ENCODE results near the gene CRHR2.

The CRHR2 gene

DNA sequence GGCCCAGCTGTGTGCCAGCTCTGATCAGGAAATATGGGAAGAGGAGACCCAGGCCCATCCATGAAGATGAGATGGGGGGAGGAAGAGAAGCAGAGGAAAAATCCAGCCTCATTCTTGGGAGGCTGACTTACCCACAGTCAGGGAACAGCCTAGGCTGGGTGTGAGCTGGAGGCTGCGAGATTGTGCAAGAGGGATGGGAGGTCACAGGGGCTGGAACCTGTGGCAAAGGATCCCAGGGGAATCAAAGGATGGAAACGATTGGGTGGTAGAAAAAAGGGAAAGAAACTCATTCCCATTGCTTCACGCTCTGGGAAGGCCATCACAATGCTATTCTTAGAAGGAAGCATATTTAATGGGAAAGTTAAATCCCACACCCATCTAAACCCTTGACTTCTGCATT is 26.7 kb upstream of the CRHR2 start:
- POLR2A ChIA-PET: interaction anchor here (0.7 kb wide), 1 partner anchor 11 kb away, joined by 3 read pairs; no protein-coding TSS in a partner anchor
- H3K36me3 ChIP-seq (ENCODE audit: control insufficient read depth in 2 of 2, insufficient read depth in 1 of 2, low read length in 2 of 2): no peaks in the 10 kb centered on the region
- no peaks in the 10 kb centered on the region for H3K9me3 ChIP-seq (ENCODE audit: control insufficient read depth, insufficient read depth, low read depth, low read length)
- no peak for TF ChIP-seq ZNF488 (tag by site-specific recombination; IDR thresholded peaks at IDR 0.05)
- TF ChIP-seq ZSCAN5A (tag by site-specific recombination; IDR thresholded peaks at IDR 0.05): no peak
- no peak for TF ChIP-seq ZFP69B (tag by site-specific recombination; IDR thresholded peaks at IDR 0.05)
- no peak for TF ChIP-seq SP7 (tag by site-specific recombination; IDR thresholded peaks at IDR 0.05)
- no peak for TF ChIP-seq GFI1B (tag by site-specific recombination; IDR thresholded peaks at IDR 0.05)
- no peak for TF ChIP-seq ZNF10 (tag by site-specific recombination; IDR thresholded peaks at IDR 0.05)
- TF ChIP-seq ZNF174 (tag by site-specific recombination; IDR thresholded peaks at IDR 0.05): no peak
- no peak for TF ChIP-seq TRIM28 (IDR thresholded peaks at IDR 0.05; ENCODE audit: borderline replicate concordance, low read length)
- no peak for TF ChIP-seq KLF7 (tag by site-specific recombination; IDR thresholded peaks at IDR 0.05; ENCODE audit: borderline replicate concordance)
- no peak for TF ChIP-seq KLF1 (tag by site-specific recombination; IDR thresholded peaks at IDR 0.05)
- no peak for TF ChIP-seq ZNF133 (tag by site-specific recombination; IDR thresholded peaks at IDR 0.05)
- no peak for TF ChIP-seq ZBTB26 (tag by site-specific recombination; optimal IDR thresholded peaks at IDR 0.05)
- TF ChIP-seq ZBTB44 (tag by site-specific recombination; IDR thresholded peaks at IDR 0.05): no peak
- no peak for TF ChIP-seq ZNF701 (tag by site-specific recombination; IDR thresholded peaks at IDR 0.05)
- TF ChIP-seq ZNF654 (tag by site-specific recombination; IDR thresholded peaks at IDR 0.05; ENCODE audit: low read depth): no peak
- H3K4me3 ChIP-seq (ENCODE audit: low read depth, low read length): no peak overlapping the region
- CTCF ChIA-PET: interaction anchor here (0.7 kb wide), 1 partner anchor 414 kb away, joined by 3 read pairs; no protein-coding TSS in a partner anchor
- H3K4me1 ChIP-seq (ENCODE audit: control insufficient read depth, insufficient read depth, low read length): no peaks in the 10 kb centered on the region
- no peak overlapping the region for H3K27ac ChIP-seq (ENCODE audit: extremely low read depth, low read depth, low read length)

DNA sequence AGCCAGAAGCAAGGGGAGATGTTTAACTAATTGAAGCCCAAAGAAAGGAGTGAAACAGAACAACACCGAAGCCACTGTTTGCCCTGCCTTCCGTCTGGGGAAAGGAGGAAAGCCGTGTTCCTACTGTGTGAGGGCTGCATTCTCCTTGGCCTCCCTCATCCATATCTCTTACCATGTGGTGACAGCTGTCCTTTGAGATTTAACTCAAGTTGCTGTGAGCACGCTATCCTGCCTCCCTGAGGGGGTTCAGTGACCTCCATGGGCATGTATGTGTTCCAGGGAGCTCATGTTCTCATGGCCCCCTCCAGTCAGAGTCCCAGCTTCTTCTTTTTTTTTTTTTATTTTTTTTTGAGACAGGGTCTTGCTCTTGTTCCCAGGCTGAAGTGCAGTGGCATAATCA is 26.2 kb upstream of the CRHR2 start:
- no peaks in the 10 kb centered on the region for H3K9me3 ChIP-seq (ENCODE audit: control insufficient read depth, insufficient read depth, low read depth, low read length)
- no peak overlapping the region for H3K27ac ChIP-seq (ENCODE audit: extremely low read depth, low read depth, low read length)
- H3K4me3 ChIP-seq (ENCODE audit: low read depth, low read length): no peak overlapping the region
- no peak for TF ChIP-seq ZNF785 (tag by site-specific recombination; IDR thresholded peaks at IDR 0.05)
- no peak for TF ChIP-seq ZNF18 (tag by site-specific recombination; IDR thresholded peaks at IDR 0.05)
- TF ChIP-seq ZNF560 (tag by site-specific recombination; IDR thresholded peaks at IDR 0.05; ENCODE audit: borderline replicate concordance): no peak
- H3K4me1 ChIP-seq (ENCODE audit: control insufficient read depth, insufficient read depth, low read length): no peaks in the 10 kb centered on the region
- ChIA-PET CTCF (interaction anchor here (0.7 kb wide), 1 partner anchor 415 kb away, joined by 3 read pairs; no protein-coding TSS in a partner anchor), POLR2A (interaction anchor here (0.7 kb wide), 1 partner anchor 10 kb away, joined by 3 read pairs; no protein-coding TSS in a partner anchor)
- H3K36me3 ChIP-seq (ENCODE audit: control insufficient read depth in 2 of 2, insufficient read depth in 1 of 2, low read length in 2 of 2): no peaks in the 10 kb centered on the region

Data from HEK293 (cell line).